HS-5 (cell line): ENCODE results near the gene PIP5K1B.
"Not testable (repeated sequence)": the region's sequence is repeated elsewhere in the genome, so short reads cannot be mapped to it uniquely, and the experiment has no call there.

Experiments
- DNase-seq: peaks from one replicate; pipeline ENCODE4 v3.0.0-alpha.2; 2012; ENCODE audit warnings: low read depth

Gene PIP5K1B

GRCh38 chr9:69030851-69031645 lies 326.0 kb downstream of the PIP5K1B start:
- no peak for DNase-seq

- no peak for DNase-seq
Observed at GRCh38 chr9:69034071-69034470, 329.0 kb downstream of the PIP5K1B start.

- peak; percentile 52 for DNase-seq
Observed at GRCh38 chr9:69035438-69036308, 330.6 kb downstream of the PIP5K1B start, which contains the start of gene FXN. Gene FXN, plus strand, starts transcription at chr9:69035752. Its CDS starts 31 bp downstream, at chr9:69035783.

GRCh38 chr9:69036309-69036708 lies 331.3 kb downstream of the PIP5K1B start:
- DNase-seq: no peak

DNA sequence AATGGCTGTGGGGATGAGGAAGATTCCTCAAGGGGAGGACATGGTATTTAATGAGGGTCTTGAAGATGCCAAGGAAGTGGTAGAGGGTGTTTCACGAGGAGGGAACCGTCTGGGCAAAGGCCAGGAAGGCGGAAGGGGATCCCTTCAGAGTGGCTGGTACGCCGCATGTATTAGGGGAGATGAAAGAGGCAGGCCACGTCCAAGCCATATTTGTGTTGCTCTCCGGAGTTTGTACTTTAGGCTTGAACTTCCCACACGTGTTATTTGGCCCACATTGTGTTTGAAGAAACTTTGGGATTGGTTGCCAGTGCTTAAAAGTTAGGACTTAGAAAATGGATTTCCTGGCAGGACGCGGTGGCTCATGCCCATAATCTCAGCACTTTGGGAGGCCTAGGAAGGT lies 331.8 kb downstream of the PIP5K1B start:
- no peak for DNase-seq

- DNase-seq: no peak
Observed at GRCh38 chr9:69040646-69041045, 335.6 kb downstream of the PIP5K1B start.

DNA sequence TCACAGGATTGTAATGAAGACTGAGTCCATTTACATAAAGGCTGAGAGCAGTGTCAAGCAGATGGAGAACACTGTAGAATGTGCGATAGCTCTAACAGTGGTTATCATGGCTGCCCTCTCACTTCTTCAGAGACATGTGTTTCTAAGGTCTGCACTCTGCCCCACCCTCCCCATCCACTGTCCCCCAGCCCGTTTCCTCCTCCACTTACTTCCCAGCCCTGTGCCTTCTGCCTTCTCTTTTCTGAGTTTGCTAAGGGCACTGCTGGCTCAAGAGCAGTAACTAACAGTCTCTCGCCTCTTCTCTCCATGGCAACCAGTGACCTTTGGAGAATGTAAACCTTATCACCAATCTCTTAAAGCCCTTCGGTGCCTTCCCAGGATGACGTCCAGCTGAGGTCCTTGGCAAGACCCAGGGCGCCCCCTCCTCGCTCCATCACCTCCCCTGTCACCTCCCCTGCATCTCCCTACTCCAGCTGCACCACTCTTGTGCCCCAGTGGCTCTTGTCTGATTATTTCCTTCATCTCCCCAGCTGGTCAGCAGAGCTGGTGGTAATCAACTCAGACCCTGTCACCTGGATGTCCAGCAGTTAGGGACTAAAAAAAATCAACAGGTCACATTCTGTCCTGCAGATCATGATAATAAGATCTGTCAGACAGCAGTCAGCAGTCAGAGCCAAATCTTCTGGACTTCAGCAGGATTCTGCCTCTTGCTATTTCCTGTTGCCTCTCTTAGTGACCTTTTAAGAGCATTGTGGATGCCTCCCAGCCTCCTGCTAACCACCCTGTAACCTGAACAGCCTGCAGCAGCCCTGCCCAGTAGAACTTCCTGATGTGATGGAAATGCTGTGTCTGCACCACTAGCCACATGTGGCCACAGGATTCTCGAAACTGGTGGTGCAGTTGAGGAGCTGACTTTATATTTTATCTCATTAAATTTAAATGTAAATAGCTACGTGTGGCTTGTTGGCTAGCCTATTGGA lies 339.5 kb downstream of the PIP5K1B start:
- DNase-seq: peak; percentile 18

DNA sequence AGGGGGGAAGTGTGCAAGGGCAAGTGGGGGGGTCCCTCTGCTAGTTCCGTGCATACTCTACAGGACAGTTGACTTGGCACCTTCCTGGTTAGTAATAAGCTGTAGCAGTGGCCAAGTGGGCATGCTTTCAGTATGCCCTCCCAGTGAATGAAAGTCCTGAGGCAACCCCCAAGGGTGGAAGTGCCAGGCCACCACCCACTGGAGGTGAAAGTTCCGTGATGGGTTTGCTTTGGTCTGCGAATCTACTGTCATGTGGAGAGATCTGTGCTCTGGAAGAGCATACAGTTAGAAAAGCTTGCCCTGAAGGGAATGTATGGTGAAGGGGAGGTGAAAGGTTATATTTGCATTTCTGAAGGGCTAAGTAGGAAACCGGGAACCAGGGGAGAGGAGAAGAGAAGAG lies 340.8 kb downstream of the PIP5K1B start:
- DNase-seq: no peak

GRCh38 chr9:69046723-69047122 lies 341.7 kb downstream of the PIP5K1B start:
- DNase-seq: no peak

DNA sequence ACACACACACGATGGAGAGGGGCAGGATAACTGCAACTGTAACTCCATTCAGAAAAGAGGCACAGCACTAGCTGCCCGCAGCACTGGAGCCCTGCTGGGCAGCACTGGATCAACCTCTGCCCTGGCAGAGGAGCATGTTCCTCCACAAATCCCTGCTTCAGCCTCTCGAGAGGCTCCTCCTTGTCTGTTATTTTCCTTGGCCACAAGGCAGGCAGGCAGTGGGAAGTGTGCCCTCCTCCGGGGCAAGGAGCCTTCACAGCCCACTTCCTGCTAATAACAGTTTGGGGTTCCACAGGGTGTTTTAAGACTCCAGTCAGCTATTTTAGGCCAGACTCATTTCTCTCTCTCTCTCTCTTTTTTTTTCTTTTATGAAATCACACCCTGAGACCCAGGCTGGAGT lies 342.3 kb downstream of the PIP5K1B start:
- DNase-seq: no peak

DNA sequence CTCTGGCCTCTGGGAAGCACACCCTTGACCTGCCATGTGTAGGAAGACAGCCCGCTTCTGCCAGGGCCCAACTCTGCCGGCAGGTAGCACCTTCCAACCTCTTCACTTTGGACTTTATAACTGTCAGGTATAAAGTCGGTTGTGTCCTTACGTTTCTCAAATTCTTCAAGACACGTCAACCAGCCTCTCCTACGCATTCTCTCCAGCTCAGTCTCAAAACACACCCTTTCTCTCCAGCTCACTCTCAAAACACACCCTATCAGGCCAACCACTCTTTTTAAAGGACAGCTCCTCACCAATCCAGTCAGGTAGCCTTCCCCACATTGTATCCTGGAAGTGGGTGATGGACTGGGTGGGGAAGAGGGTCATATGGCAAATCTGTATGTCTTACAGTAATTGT lies 344.1 kb downstream of the PIP5K1B start:
- no peak for DNase-seq

- DNase-seq: not testable (repeated sequence)
Observed at GRCh38 chr9:69050936-69051335, 345.9 kb downstream of the PIP5K1B start.

GRCh38 chr9:69054989-69055388 lies 349.9 kb downstream of the PIP5K1B start:
- DNase-seq: no peak

DNA sequence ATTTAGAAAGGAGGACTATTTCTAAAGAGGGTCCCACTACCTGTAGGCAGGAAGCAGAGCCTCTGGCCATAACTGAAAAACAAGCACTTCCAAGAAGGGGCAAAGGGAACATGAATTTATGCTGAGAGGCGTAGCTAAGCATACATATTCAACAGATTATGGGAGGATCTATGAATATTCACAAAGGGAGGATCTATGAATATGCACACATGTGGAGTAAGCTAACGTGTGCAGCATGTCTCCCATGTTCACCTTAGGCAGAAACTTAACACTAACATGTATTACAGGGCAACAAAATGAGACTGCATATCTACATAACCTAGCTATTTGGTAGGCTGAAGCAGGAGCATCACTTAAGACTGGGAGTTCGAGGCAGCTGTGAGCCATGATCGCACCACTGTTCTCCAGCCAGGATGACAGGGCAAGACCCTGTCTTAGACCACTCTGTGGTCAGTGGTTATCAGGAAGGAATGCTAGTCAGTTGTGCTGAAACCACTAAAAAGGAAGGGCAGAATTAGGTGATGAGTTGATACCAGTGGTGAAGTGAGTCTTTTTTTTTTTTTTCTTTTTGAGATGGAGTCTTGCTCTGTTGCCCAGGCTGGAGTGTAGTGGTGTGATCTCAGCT lies 351.3 kb downstream of the PIP5K1B start:
- no peak for DNase-seq

GRCh38 chr9:69058101-69058500 lies 353.1 kb downstream of the PIP5K1B start:
- DNase-seq: no peak
